Stimulated activated CD4-positive, alpha-beta T cell treated with anti-CD3 and anti-CD28 coated beads, Interleukin-2, amount 100 ng/mL, for 4 hours (primary cell): ENCODE data around the gene TEX9.
"Not testable (repeated sequence)": the region's sequence is repeated elsewhere in the genome, so short reads cannot be mapped to it uniquely, and the experiment has no call there.

ENCODE experiments used
- DNase-seq: peaks from one replicate; pipeline ENCODE4 v3.0.0-alpha.2; 2020; ENCODE audit warnings: low read depth

Gene TEX9

DNA sequence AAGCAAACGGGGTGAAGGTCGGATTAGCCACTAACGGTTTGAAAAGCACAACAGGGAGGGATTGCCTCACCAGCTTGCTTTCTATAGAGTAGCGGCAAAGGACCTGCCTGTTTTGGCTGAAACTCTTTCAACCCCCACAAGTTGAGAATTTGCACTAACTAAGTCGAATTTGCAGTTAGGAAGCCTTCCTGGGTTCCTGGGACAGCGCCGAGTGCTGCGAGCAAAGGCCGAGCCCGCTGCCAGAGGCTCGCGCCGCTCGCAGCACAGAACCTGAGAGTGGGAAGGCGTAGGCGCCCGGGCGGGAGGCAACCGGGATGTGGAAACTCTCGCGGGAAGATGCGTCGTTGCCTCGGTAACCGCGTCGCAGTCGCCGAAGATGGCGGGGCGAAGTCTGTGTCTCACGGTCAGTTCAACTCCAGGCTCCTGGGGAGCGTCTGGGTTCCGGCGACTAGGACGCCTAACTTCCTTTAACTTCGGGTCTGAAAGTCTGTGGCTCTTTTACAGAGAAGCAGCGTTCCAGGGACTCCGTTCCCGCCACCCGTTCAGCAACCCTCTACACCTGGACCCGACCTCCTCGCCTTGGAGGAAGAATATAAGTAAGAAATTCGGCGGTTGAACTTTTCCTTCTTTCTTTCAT is at the start of gene TEX9:
Gene TEX9 (plus strand): TSS at position 352 of the 637 bp plus-strand sequence. CDS start 25 bp downstream, at position 377.
- DNase-seq, result peak; percentile 51

GRCh38 chr15:56316561-56316960 is 48.7 kb upstream of the TEX9 start:
- not testable (repeated sequence) for DNase-seq

DNA sequence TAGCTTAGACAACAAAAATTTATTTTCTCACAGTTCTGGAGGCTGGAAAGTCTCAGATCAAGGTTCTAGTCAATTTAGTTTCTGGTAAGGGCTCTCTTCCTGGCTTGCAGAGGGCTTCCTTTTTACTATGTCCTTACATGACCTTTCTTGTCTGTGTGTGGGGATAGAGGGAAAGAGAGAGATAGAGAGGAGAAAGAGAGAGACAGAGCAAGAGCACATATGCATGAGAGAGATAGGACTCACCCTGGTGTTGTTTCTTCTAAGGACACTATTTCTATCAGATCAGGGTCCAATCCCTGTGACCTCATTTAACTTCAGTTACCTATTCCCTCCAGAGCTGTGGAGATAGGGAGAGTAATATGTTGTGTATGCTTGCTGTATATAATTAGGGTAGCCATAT is 44.9 kb upstream of the TEX9 start:
- no peak for DNase-seq

DNA sequence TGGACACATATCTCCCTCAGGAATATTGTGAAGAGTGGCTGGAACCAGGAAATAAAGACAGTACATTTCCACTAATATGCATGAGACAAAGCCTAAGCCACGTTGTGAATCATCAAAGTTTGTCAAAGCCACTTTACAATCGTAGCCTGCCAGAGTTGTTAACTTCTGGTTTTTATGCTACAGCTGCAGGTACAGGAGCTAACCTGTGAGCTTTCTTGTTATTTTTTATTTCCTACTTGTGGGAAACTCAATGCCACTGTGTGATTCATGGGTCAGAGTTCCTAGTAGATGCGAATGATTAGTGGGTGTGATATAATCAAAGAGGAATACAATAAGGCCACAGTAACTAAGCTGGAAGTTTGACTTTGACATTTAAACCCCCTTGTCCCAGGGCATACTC is 44.4 kb upstream of the TEX9 start:
- DNase-seq, result no peak

- DNase-seq, result no peak
Observed at GRCh38 chr15:56322444-56322843, 42.8 kb upstream of the TEX9 start.

DNA sequence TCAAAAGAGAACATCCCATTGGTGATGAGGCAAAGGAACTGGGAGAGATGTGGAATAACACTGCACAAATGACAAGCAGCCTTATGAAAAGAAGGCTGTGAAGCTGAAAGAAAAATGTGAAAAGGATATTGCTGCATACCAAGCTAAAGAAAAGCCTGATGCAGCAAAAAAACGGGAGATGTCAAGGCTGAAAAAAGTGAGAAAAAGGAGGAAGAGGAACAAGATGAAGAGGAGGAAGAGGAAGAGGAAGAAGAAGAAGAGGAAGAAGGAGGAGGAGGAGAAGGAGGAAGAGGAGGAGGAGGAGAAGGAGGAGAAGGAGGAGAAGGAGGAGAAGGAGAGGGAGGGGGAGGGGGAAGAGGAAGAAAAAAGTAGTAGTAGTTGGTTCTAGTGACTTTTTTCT is 41.8 kb upstream of the TEX9 start:
- no peak for DNase-seq

DNA sequence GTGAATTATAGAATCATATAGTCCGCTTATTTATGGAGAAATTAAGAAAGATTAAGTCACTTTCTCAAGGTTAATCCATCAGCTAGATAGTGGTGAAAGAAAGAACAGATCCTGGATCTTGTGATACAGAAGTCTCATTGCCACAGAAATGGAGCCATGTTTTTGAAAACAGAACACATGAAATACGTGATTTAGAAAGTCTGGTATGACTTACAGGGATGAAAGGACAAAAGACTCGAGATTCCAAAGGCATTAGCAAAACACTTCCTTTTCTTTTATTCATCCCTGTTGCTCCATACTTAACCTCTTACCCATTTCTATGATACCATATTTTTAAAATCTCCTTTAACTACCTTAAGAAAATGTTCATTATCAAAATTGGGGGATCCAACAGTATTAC is 40.0 kb upstream of the TEX9 start:
- no peak for DNase-seq

- DNase-seq, result no peak
Observed at GRCh38 chr15:56327721-56328502, 37.3 kb upstream of the TEX9 start.

GRCh38 chr15:56337084-56337725 is 28.0 kb upstream of the TEX9 start:
- no peak for DNase-seq

DNA sequence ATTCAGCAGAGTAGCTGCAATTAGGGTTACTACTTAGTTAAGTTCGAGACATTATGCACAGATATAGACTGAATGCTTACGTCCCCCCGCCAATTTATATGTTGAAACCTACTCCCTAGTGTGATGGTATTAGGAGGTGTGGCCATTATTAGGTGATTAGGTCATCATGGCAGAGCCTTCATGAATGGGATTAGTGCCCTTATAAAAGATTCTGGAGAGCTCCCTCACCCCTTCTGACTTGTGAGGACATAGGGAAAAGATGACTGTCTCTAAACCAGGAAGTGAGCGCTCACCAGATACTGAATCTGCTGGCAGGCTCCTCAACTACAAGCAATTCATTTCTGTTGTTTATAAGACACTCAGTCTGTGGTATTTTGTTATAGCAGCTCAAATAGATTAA is 25.6 kb upstream of the TEX9 start:
- no peak for DNase-seq

- no peak for DNase-seq
Observed at GRCh38 chr15:56341201-56341600, 24.0 kb upstream of the TEX9 start.

DNA sequence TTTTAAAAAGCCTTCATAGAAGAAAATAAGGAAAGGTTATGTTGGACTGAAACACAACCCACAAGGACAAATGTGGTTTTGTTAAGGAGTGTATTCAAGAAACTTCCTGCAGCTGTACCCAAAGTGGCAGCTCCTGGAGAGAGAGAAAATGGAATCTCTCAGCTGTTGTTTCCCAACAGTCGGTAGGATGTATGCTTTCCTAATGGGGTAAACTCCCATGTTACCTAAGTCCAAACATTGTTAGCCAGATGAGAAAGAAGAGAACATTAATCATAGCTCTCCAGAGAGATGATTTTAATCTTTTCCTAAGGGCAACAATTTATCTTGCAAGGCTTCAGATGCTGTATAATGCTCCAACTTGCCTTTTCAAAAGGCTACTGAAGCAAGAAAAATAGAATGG is 22.6 kb upstream of the TEX9 start:
- no peak for DNase-seq

GRCh38 chr15:56343879-56344278 is 21.3 kb upstream of the TEX9 start:
- DNase-seq, result no peak

DNA sequence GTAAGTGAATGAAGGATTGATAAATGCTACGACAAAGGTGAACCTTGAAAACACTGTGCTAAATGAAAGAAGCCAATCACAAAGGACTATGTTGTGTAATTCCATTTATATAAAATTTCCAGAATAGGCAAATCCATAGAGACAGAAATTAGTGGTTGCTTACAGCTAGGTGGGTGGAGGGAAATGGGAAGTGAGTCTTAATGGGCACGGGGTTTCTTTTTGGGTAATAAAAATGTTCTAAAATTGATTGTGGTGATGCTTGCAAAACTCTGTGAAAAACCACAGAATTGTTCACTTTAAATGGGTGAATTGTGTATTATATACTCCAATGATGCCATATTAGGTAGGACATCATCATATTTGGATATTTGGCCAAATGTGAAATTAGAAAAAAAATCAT is 20.9 kb upstream of the TEX9 start:
- no peak for DNase-seq

GRCh38 chr15:56346414-56346813 is 18.8 kb upstream of the TEX9 start:
- no peak for DNase-seq

DNA sequence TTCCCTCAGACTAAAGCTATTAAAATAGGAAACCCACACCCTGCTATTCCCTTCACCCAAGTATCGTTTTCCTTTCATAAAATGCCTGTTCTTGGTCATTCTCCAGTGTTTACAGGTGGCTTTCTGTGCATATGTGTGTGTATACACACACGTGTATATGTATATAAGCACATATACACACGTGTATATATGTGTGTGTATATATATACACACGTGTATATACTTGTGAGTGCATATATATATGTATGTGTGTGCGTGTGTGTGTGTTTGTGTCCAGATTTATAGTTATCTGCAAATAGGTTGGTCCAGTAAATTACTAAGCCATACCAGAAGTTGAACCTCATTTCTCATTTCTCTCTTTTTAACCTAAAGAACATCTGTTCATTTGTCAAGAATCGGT is 15.7 kb upstream of the TEX9 start:
- no peak for DNase-seq

- no peak for DNase-seq
Observed at GRCh38 chr15:56351353-56351752, 13.9 kb upstream of the TEX9 start.

DNA sequence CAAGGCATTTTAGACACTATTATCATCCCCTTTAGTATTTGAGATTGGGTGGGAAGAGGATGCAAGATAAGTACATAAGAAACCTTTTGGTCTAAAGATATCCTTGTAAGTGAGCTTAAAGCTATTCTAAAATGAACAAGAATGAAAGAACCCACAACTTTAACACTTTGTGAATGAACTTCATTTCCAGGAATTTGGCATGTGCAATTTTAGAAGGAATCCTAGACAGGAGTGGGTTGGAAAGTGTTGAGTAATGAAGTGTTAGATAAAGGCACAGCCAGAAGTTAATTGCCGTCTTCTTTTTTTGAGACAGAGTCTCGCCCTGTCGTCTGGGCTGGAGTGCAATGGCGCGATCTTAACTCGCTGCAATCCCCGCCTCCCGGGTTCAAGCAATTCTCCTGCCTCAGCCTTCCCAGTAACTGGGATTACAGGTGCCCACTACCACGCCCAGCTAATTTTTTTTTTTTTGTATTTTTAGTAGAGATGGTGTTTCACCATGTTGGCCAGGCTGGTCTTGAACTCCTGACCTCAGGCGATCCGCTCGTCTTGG is 13.2 kb upstream of the TEX9 start:
- DNase-seq, result no peak

DNA sequence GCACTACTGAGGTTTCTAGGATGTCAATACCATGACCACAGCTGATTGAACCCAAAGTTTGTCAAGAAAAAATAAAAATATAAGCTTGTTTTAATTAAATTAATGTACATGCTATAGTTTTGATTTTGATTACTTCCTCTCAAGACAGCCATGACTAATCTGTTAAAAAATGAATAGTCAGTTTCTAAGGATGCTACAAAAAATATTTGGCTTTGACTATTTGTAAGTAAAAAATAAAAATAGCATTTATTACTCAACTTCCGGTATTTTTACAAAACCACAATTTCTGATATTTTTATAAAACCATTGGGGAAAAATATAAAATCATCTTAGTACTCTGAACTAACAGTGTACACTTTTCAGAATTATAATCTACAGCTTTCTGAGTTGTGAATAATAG is 12.1 kb upstream of the TEX9 start:
- DNase-seq, result no peak

DNA sequence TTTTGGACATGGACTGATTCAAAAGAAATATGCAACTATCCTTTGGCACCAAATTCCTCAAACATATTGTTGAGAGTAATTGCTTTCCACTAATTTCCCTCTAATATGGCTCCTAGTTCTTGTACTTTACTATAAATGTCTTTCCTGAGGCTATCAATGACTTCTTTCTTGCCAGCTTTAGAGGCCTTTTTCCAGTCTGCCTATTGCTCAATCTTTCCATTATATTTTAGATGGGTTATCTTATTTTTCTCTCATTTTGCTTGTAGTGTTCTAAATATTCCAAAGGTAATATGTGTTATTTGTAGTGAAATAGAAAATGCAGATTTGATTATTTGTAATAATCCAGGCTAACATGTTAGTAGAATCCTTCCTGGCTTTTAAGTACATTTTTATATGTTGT is 11.5 kb upstream of the TEX9 start:
- no peak for DNase-seq

DNA sequence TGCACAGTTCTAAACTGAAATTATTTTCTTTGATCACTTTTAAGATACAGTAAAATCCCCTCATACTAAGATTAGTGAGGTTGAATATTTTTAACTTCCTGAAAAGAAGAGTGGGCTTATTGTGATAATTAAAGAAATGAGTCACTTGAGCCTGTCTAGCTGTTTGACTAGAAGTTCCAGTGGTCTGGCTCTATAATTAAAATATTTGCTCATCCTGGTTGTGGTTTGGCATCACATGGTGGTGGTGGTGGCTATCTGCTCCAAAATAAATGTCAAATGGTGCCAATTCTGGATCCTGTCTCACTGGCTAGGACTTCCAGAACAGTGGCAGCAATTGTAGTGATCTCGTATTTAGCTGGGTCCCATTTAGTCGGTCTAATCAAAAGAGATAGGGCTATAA is 8.6 kb upstream of the TEX9 start:
- DNase-seq, result no peak

GRCh38 chr15:56358604-56359003 is 6.6 kb upstream of the TEX9 start:
- DNase-seq, result no peak

DNA sequence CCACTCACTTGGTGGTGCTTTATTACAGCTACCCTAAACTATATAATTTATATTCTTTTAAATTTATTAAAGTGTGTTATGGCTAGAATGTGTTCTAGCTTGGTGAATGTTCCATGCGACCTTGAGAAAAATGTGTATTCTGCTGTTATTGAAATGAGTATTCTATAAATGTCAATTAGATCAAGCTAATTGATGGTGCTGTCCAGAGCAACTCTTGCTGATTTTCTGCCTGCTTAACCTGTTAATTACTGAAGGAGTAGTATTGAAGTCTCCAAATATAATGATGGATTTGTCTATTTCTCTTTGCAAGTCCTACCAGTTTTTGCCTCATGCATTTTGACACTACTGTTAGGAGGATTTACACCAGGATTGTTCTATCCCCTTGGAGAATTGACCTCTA is 3.2 kb upstream of the TEX9 start:
- DNase-seq, result no peak
